ENCODE results near the gene ZDHHC7.
A peak's percentile ranks its signal among the peaks of the same experiment; 100 is the strongest.
"Not testable (repeated sequence)": the region's sequence is repeated elsewhere in the genome, so short reads cannot be mapped to it uniquely, and the experiment has no call there.

Gene ZDHHC7, protein sequence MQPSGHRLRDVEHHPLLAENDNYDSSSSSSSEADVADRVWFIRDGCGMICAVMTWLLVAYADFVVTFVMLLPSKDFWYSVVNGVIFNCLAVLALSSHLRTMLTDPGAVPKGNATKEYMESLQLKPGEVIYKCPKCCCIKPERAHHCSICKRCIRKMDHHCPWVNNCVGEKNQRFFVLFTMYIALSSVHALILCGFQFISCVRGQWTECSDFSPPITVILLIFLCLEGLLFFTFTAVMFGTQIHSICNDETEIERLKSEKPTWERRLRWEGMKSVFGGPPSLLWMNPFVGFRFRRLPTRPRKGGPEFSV

DNA sequence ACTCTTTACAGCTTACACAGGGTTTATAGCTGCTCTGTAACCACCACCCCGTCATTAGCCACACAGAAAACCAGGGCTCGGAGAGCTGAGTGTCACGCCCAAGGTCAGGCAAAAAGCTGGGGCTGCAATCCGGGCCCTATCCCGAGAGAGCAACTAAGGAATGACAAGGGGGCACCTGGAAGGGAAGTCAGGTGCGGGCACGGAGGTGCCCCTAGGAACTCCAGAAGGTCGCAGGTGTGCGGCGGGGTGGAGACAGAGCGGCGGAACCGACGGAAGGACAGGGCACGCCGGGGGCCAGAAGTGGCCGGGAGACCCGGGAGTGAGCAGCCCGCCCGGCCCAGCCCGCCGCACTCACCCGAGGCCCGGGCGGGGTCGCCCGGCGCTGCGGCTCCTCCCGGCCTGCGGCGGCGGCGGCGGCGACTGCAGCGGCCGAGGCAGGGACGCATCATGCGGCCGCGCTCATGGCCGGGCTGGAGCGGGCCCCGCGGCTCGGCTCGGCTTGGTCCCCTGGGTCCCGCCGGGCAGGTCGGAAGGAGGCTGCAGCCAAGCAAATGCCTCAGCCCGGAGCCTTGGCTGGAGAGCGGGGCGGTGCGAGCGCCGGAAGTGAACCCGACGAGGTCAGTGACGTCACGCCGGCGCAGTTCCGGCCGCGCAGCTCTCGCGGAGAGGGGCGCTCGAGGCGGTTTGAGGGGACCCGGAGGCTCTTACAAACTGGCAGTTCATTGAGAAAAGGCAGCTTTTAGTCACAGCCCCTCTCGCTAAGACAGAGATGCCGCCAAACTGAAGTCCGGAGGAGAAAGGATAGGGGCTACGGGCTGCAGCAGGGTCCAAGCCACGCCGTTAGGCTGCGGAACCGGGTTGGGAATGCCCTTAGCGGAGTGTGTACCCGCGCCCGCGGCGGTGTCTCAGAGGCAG is at the start of gene ZDHHC7:
Gene ZDHHC7 (minus strand): TSS at position 605 of the 915 bp plus-strand sequence. CDS start 20,917 bp downstream, outside the sequence.
- peak; percentile 88 for DNase-seq

DNA sequence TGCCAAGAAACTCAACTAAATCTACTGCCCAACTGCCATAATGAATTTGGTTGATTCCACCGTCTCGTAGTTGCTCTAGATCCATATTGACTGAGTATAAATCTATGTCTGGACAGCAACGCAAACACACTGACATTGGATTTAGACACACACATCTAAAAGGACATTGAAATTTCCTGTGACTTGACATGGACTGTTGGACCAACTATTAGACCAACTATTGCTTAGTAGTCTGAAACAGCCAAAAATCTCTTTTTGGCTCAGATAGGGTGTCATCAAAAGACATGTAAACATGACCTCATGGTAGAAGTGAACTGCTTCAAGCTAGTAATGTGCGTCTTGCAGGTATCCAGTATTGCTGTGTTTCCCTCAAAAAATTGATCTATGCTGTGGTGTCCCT is 47.6 kb upstream of the ZDHHC7 start:
- DNase-seq, result no peak

DNA sequence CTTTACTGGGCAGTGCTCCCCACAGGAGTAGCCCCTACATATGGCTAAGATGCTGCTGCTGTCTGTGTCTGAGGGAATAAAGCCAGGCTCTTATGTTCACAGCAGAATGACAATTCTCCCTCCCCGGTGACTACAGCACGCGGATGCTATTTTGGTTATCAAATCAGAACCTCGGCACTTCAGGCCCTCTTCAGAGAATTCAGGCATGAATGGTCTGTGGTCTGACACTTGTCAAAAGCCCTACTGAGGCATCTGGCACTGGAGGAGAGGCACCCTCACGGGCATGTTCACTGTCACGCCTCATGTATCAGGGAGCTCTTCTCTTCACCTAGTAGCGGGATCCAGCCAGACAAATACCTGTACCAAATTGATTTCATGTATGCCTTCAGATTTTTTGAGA is 46.6 kb upstream of the ZDHHC7 start:
- no peak for DNase-seq

DNA sequence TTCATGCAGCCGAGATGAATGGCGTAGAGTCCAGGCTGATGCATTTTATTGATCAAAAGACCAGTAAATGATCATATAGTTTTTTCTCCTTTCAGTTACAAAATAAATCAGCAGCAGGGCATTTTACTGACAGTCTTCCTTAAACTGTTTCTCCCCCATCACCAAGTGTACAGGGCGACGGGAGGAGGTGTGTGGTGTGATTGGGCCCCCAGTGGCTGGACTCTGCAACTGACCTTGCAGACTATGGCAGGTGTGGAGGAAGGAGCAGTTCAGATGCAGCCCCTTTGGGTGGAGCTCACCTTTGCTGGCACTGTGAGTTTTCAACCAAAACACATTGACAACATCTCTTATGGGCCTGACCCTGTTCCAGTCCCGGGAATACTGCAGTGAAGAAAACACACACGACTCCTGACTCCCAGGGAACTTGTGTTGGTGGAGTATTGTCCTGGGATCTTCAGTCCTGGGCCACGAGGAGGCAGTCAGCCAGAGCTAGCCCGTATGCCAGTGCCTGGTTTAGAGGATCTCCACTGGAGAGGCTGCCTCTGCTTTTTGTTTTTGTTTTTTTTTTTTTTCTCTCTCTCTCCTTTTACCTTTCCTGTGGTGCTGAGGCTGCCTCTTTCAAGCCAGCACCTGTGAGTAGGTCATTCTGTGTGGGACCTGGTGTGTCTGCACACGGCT is 46.0 kb upstream of the ZDHHC7 start:
- no peak for DNase-seq

DNA sequence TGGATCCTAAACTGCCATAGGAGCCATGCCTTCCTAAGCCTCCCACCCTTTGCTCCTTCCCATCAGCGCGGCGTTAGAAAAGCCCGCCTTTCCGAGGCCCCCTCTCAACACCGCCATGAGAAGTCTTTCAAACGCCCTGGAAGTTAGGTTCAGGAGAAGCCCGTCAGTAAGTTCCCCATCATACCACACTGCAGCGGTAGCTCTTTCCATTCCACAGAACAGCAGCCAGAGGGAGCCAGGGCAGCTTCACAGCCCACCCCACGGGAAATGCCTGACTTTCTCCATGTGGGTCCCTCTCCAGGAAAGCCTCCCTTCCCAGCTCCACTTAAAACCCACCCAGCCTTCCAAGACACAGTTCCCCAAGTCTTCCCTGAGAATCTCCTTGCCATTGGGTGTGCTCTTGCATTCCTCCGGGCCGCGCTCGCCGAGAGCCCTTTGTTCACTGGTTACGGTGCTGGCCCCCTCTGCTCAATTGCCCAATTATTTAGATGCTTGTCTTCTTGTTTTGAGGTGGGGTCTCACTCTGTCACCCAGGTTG is 44.9 kb upstream of the ZDHHC7 start:
- no peak for DNase-seq

DNA sequence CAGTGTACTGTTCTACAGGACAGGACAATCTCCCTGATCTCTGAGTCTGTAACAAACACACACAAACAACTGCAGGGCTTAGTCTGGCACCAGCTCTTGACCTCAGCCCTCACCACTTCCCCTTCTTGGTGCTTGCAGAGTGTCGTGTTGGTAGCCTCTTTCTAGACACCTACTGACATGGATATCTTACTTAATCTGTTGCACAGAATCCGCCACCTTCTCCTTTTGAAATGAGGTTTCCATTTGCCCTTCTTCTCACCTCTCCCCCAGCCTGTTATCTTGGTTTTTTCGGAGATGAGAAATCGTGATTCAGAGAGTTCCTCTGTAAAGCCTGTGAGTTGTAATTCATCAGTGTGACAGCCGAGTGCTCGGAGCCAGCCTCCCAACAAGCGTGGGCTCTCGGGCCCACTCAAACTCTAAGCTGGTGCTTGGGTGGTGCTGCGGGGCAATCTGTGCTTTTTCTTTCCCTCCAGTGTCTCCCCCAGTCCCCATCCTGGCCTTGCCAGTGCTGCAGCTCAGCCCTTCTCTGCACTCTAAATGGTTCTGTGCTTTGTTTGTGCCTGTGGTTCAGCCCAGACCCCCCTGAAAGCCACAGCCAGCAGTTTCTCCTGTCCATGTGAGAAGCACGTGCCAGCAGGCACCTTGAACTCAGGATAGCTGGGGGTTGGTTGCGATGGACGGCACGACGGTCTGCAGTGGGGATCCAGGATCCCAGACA is 44.3 kb upstream of the ZDHHC7 start:
- peak; percentile 61 for DNase-seq

DNA sequence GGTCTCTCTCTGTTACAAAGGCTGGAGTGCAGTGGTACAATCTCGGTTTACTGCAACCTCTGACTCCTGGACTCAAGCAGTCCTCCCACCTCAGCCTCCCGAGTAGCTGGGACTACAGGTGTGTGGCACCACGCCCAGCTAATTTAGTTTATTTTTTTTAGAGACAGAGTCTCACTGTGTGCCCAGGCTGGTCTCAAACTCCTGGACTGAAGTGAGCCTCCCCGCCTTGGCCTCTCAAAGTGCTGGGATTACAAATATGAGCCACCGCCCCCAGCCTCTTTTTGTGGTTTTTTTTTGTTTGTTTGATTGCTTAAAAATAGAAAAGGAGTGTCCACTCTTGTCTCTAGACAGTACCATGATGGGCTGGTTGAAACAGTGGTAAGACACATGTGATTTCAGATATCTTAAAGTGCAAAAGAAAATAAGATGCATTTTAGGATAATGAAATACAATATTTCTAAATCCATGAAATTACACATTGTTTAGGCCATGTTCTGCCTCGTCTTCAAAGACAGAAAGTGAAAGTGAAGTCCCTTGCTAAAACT is 43.7 kb upstream of the ZDHHC7 start:
- DNase-seq, result no peak

DNA sequence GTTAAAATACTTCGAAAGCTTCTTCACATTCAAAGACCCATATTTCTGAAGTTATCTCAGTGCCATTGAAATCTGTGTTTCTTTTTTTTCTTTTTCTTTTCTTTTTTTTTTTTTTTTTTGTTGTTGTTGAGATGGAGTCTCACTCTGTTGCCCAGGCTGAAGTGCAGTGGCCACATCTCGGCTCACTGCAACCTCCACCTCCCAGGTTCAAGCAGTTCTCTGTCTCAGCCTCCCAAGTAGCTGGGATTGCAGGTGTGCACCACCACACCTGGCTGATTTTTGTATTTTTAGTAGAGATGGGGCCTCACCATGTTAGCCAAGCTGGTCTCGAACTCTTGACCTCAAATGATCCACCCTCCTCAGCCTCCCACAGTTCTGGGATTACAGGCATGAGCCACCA is 43.0 kb upstream of the ZDHHC7 start:
- DNase-seq, result not testable (repeated sequence)

DNA sequence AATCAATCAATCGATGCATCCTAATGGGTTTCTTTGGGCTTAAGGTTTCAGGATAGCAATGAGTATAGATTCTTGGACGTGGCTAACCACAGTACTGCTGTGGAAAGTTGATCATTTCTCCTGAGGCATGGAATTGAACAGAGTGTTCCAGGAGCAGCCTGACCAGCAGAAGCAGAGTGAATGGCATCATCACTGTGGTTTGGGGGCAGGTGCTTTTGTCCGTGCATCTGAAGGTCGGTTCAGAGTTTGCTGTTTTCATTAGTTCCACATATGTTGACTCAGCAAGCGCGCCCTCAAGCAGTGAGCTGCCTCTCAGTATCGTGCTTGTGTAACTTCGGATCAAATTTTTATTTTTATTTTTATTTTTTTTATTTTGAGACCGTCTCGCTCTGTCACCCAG is 41.2 kb upstream of the ZDHHC7 start:
- DNase-seq, result no peak

DNA sequence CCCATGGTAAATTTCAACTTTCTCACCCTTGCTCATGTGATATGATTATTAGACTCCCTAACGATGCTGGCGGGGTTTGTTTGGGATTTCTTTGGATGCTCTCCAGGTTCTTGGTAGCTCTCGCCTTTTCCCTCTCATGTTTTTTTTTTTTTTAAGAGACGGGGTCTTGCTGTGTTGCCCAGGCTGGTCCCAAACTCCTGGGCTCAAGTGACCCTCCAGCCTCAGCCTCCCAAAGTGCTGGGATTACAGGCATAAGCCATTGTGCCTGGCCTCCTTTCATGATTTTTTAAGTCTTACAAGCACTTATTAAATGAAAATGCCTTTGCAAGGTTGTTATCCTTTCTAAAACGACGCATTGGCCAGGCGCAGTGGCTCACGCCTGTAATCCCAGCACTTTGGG is 40.3 kb upstream of the ZDHHC7 start:
- no peak for DNase-seq

DNA sequence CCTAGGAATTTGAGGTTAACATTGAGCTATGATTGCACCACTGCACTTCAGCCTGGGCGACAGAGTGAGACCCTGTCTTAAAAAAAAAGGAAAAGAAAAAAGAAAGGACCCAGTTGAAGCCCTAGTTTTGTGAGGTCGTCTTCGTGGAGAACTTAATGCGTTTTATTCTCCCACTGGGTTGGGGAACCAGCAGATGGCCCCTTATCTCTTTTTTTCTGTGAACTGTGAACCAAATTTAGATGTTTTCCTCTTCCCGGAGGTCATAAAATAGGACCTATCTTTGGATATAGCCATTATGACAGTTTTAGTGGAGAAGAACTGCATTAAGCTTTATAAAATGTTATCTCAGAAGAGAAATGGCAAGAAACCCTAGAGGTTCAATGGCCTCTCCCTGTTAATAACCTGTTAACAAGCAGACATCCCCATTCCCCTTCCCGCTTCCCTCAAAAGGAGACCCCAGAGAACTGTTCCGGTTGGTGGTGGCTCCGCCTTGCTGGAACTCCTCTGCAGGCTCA is 39.8 kb upstream of the ZDHHC7 start:
- DNase-seq, result no peak

DNA sequence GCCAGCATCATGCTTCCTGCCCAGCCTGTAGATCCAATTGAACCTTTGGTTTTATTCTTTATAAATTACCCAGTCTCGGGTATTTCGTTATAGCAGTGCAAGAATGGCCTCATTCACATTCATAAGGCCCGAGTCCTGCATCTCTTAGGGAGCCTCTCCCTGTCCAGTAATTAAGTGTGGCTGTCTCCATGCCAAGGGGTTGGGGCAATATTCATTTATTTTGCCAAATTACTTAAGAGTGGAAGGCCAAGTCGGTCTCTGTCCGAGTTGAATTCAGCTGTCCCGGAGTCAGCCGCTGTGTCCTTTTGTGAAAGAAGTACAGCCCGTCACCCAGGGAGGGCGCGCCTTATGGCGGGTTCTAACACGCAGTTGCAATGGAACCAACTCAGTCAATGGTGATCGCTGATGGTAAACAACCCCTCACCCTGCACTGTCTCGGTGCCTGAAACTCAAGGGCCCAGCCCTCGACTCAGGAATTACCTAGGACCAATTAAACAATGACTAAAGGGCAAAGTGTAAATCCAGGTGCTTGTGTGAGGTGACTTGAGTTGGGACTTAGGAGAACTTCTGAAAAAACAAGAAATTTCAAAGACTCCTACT is 38.5 kb upstream of the ZDHHC7 start:
- no peak for DNase-seq

DNA sequence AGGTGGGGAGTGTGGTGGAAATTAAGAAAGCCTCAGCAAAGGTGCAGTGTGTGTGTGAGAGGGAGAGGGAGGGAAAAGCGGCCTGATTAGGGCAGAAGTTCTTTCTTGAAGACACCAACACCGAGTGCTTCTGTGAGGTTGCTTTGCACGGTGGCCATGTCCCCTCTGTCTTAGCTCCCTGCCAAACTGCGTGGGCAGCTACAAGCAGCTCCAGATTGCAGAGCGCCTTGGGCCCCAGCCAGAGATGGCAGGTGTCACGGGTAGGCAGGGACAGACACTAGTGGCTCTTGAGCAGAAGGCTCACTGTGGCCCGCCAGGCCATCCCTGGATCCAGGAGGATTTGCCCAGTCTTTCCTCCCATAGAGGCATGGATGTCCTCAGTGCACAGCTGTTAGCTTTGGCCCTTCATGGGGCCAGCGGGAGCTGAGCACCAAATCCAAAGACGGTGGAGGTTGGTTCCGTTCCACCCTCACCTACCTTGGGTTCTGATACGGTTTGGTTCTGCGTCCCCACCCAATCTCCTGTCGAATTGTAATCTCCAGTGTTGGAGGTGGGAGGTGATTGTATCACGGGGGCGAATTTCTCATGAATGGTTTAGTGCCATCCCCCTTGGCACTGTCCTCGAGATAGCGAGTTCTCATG is 37.7 kb upstream of the ZDHHC7 start:
- no peak for DNase-seq

DNA sequence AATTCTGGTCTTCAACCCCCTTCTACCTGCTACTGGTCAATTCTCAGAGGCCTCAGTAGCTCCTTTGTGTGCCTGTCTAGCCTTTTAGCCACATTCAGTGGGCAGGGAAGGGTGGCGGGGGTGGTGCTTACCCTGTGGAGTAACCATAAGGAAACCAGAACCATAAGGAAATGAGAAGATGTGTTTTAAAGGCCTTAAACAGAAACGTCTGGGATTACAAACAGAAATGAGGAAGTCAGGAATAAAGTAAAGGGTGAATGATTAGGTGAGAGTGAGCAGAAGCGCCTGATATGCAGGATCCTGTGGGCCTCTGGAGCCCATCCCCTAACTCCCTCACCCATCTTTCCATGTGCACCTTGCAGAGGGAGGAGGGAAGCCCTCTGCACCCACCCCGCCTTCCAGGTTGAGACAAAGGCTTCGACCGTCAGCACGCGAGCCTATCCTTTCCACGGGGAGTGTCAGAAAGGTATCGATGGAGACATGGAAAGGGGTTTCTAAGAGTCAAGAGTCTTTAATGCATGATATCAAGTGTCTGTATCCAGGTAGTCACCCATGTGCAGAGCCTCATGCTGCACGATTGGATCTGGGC is 36.6 kb upstream of the ZDHHC7 start:
- DNase-seq, result no peak

DNA sequence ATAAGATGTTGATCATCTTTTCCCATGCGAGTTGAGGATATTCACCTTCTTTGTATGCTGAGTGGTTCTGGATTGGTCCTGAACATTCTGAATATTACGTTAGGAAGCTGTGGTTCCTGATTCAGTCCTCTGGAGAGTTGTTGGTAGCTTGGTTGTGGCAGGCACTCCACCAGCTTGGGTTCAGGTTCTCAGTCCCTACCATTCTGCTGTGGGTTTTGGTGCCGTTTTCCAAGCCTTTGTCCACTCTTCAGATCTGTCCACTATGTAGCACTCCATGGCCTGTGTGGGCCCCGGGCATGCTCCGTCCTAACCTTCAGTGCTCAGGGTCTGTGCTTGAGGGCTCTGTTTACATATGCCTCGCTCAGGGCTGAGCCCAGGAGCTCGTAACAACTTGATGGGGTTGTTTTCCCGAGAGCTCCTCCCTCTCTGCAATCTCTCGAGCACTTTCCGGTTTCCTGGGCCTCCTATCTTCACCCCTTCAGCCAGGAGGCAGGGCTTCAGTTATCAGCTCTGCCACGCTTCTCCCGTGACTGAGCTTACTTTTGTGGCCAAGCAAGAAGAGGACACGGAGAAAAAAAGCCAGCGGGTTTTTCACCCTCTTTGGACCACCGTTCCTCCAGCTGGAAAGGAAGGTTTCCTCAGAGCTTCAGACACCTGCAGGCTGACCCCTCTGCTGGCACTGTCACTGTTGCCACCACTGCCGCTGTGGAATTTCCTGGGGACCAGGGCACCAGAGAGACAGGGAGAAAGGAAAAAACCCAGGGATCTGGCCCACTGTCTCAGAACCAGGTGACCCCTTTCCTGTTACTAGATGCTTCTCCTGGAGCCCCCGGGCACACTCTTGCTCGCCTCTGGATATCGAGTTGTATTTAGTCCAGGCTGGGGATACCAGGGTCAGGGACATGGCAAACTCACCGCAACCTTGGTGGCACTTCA is 35.9 kb upstream of the ZDHHC7 start:
- DNase-seq, result no peak

DNA sequence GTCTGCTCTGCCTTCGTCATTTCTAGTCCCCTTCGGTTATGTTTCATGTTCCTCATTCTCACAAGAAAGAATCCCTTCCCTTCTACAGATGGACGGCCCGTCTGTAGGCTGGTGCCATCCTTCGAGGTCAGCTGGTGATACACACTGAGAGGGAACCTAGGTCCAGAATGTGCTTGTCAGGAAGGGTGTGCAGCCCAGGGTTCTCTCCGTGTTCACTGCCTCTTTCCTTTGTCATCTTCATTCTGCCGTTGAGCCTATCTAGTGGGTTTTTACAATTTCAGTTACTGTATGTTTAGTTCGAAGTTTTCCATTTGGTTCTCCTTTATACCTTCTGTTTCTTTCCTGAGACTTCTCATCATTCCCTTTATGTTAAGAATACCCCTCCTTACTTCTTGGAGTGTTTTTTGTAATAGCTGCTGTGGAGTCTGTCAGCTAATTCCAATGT is 35.2 kb upstream of the ZDHHC7 start:
- DNase-seq, result no peak

DNA sequence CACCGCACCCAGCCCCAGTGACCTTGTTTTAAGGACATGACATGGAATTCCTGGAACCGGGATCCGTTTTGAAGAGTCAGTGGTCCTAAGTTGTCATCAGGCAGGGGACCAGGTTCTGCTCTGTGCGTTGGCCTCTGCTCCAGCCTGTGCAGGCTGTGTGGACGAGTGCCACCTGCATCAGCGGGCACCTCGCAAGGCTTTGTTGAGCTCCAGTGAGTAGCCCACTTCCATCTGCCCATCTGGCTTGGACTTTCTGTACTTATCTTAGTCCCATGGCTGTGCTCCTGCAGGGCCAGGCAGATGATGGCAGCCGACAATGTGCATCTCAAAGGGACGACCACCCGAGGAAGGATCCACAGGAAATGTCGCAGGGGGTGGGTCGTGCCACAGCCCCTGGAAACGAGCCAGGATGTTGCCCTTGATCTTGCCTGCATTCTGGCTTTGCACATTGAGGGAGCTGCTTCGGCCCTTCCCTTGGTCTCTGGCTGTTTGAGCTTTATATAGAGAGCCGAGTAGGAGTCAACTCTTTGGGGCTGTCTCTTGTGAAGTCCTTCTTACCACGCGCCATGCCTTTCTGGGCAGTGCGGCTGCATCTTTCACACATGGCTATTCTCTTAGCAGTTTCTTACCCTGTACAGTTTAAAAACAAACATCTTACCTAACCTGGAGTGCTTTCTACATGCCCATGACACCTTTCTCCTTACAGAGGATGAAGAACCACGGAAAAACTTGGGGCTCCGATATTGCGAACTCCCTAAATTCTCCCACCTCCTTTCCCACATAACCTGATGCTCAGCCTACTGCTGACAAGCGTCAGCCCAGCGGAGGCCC is 34.5 kb upstream of the ZDHHC7 start:
- no peak for DNase-seq

DNA sequence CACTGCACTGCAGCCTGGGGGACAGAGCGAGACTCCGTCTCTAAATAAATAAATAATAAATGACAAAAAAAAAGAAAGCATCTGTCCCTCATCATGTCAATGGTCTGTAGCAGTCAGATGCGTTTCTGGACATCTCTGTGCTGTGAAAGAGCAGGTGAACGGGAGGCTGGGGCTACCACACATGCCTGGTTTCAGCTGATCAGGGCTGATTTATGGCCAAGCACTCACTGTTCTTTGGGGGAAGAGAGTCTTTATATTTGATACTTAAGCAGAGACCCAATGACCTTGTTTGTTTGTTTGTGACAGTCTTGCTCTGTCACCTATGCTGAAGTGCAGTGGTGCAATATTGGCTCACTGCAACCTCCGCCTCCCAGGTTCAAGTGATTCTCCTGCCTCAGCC is 33.7 kb upstream of the ZDHHC7 start:
- DNase-seq, result no peak

DNA sequence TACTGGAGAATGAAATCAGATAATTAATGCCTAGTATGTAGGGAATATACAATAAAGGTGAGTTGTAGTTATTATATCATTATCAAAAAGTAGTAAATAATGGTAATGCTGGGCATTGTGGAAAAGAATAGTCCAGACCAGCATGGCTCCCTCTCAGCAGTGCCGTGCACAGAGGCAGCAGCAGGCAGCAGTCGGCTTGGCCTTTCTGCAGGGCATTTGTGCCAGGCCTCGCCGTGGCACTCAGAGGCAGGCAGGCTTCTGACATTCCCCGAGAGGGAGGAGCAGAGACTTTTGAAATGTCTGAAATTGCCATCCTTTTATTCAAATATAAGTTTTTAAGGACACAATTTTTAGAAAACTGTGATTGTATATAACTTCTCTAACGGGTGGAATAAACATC is 31.3 kb upstream of the ZDHHC7 start:
- DNase-seq, result no peak

Measured in activated T-cell treated with anti-CD3 and anti-CD28 coated beads, Interleukin-2, amount 50 U/mL, for 1 hour (primary cell).